Measurements from ENCODE around the gene RP9. TPM values are rescaled to one million over a fixed set of nuclear protein-coding genes. Genes with fewer than 3 reads are reported as not detected.

Gene RP9
- total RNA-seq, 1 experiment from 2014 or later = 16.2 TPM

GRCh38 chr7:33054261-33054964 lies 54.8 kb downstream of the RP9 start:
- no peaks in the 10 kb centered on the region for H3K9me3 Mint-ChIP-seq
- Histone ChIP-seq H3K23me2 (ENCODE audit: insufficient read length, low read depth, low read length, poor library complexity, severe bottlenecking) (no peaks in the 10 kb centered on the region), H2BK120ac (ENCODE audit: low read depth, low read length, poor library complexity, severe bottlenecking) (no peak overlapping the region)

More at GRCh38 chr7:33054261-33054964, 54.8 kb downstream of the RP9 start:
- H3K79me2 ChIP-seq (ENCODE audit: insufficient read depth, low read length) = peaks cover 11% of the 10 kb centered on the region; the same call in 1 of the 2 replicates
- H3K4me2 ChIP-seq (ENCODE audit: insufficient read depth, insufficient read length, low read length) = no peak overlapping the region
- no peaks in the 10 kb centered on the region for H3K79me1 ChIP-seq (ENCODE audit: insufficient read depth, low read depth, low read length, poor library complexity, severe bottlenecking)
- no peak overlapping the region for H3K27ac ChIP-seq (ENCODE audit: insufficient read length, low read depth, low read length)
- no peak overlapping the region for H2BK5ac ChIP-seq (ENCODE audit: insufficient read length, low read length)
- no peak for DNase-seq
- no peak overlapping the region for H3K23ac ChIP-seq (ENCODE audit: insufficient read length, low read depth, low read length)
- no peak overlapping the region for H2BK15ac ChIP-seq (ENCODE audit: low read depth, low read length)
- no peak overlapping the region for H2AFZ ChIP-seq (ENCODE audit: low read length)
- no peak overlapping the region for H3K4ac ChIP-seq (ENCODE audit: low read depth, low read length)
- no peaks in the 10 kb centered on the region for H4K20me1 ChIP-seq (ENCODE audit: control insufficient read depth, insufficient read depth, insufficient read length)
- no peak overlapping the region for H3K9ac ChIP-seq (ENCODE audit: extremely low read depth, insufficient read length, low read length)
- Mint-ChIP-seq H3K4me1 (no peaks in the 10 kb centered on the region), H3K36me3 (ENCODE audit: insufficient read depth in 1 of 3, low read depth in 3 of 3) (peaks cover 0 to 5% (median 0%) of the 10 kb centered on the region in 3 experiments; a peak in 3 of 7 replicates), H3K4me3 (no peak overlapping the region), H3K27ac (no peak overlapping the region; a peak in 1 of 7 replicates), H3K27me3 (ENCODE audit: low read depth) (no peaks in the 10 kb centered on the region)
- H3K9me3 ChIP-seq (ENCODE audit: control insufficient read depth, low read depth, low read length) = no peaks in the 10 kb centered on the region
- no peak overlapping the region for H2AK5ac ChIP-seq (ENCODE audit: insufficient read length, low read length)
- no peaks in the 10 kb centered on the region for H3K27me3 ChIP-seq (ENCODE audit: insufficient read depth, low read length)
- H2BK20ac ChIP-seq (ENCODE audit: low read depth, low read length, poor library complexity, severe bottlenecking) = no peak overlapping the region
- H3K56ac ChIP-seq (ENCODE audit: insufficient read length, low read depth, low read length) = no peak overlapping the region
- WGBS (ENCODE audit: extremely low coverage, insufficient read length, low lambda C conversion rate) = no CpG with 5 or more reads among the region's 2 CpGs
- no peak overlapping the region for H4K8ac ChIP-seq (replicated peaks; ENCODE audit: insufficient read length, low read depth, low read length)
- no peak overlapping the region for H3T11ph ChIP-seq (ENCODE audit: low read length)
- H4K5ac ChIP-seq (ENCODE audit: insufficient read length, low read depth, low read length) = no peak overlapping the region
- H3K18ac ChIP-seq (ENCODE audit: insufficient read length, low read depth, low read length) = no peak overlapping the region
- H4K91ac ChIP-seq (ENCODE audit: insufficient read length, low read depth, low read length) = no peak overlapping the region
- no peaks in the 10 kb centered on the region for H3K4me1 ChIP-seq (ENCODE audit: insufficient read depth, low read length)
- H3K14ac ChIP-seq (ENCODE audit: insufficient read depth, low read length) = no peak overlapping the region
- no peak for TF ChIP-seq CTCF (conservative IDR thresholded peaks at IDR 0.05)
- no peak overlapping the region for H2BK12ac ChIP-seq (ENCODE audit: insufficient read length, low read depth, low read length)

Measured in H9 (cell line).